Spleen (tissue), 7 donors: ENCODE measurements around the gene FAHD2A.

Experiments used
- CTCF ChIP-seq, 11 experiments: fragments of 200-600 bp in 7 of 11; fragments of 450-650 bp in 4 of 11; sonication (generic) in 4 of 11; IDR thresholded peaks in 8 of 11; conservative IDR thresholded peaks in 3 of 11; 1 replicate in 7 of 11; 2 replicates in 4 of 11; pipeline versions ENCODE4 v1.4.0 to v1.8.0; 2016 to 2021; ENCODE audit warnings: antibody characterized with exemption in 11 of 11, inconsistent platforms in 4 of 11, mild to moderate bottlenecking in 1 of 11
- POLR2A ChIP-seq, 3 donors: fragments of 450-650 bp; IDR thresholded peaks; one replicate each; pipeline ENCODE4 v1.5.1; 2017; ENCODE audit warnings: antibody characterized with exemption in 3 of 3, mild to moderate bottlenecking in 1 of 3
- POLR2AphosphoS5 ChIP-seq, 3 donors: sonication (generic); formaldehyde crosslinking; IDR thresholded peaks; one replicate each; pipeline ENCODE4 v1.5.1; 2017; ENCODE audit warnings: antibody characterized with exemption in 3 of 3
- donor health status: DM: no; HTN: no; CAD: no; lungs with moderate emphysema.
- donor health status: DM: no; HTN: no; CAD: no.
- donor health status: DM: no; HTN: no; CAD: no.

DNA sequence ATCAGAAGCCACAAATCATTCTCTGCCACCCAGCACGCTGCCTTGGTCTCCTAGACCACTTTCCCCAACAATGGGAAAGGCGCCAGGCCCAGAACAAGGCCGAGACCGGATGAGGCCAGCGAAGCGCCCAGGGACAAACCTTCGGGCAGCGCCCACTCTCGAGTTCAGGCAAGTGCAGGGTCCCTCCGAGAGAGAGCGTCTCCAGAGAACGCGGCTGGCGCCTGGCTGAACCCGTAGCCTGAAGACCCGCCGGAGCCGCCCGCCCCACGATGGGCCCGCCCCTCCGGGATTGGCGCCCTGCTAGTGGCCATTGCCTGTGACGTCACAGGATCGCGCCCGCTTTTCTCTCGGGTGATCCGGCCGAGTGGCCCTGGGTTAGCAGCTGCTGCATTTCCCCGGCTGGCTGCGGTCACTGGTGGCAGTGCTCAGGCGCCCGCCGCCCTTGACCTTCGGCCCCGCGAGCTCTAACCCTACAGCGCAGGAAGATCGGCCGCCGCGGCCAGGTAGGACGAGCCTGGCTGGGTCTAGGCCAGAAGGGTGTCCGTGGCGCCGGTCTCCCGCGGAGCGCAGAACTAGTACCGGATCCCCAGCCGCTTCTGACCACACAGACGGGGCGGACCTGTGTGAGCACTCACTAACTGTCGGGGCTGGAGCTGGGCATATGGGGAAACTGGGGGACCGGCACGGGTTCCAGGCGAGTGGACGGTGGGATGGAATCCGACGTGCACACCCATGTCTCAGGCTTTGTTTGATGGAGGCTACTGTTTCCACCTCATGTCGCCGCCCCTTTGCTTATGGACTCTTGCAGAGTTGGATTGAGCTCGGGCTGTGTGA is at the start of gene FAHD2A:
- TF ChIP-seq CTCF (IDR thresholded peaks at IDR 0.05 in 8 of 11, conservative IDR thresholded peaks at IDR 0.05 in 3 of 11): no peak
- peak in 1 of 3 donors; percentile 45 for TF ChIP-seq POLR2A (IDR thresholded peaks at IDR 0.05)
- TF ChIP-seq POLR2AphosphoS5 (IDR thresholded peaks at IDR 0.05): peak; percentile 92 to 96 (median 95)
